HEK293 (cell line): ENCODE results near the gene C2orf78.

ENCODE experiments used
- PATZ1 ChIP-seq: fragments of 450-650 bp; formaldehyde crosslinking; IDR thresholded peaks from 2 replicates; pipeline ENCODE4 v1.5.1; 2016; ENCODE audit warnings: missing biosample characterization, missing genetic modification characterization
- ZBTB8A ChIP-seq: fragments of 450-650 bp; formaldehyde crosslinking; IDR thresholded peaks from 2 replicates; pipeline ENCODE4 v1.5.1; 2016; ENCODE audit warnings: missing biosample characterization, missing genetic modification characterization
- ZNF239 ChIP-seq: fragments of 450-650 bp; formaldehyde crosslinking; IDR thresholded peaks from 2 replicates; pipeline ENCODE4 v1.5.1; 2016; ENCODE audit warnings: missing biosample characterization, missing genetic modification characterization
- ZNF37A ChIP-seq: fragments of 450-650 bp; IDR thresholded peaks from 2 replicates; pipeline ENCODE4 v1.5.1; 2018; ENCODE audit warnings: missing biosample characterization, missing genetic modification characterization
- ZNF548 ChIP-seq: fragments of 450-650 bp; formaldehyde crosslinking; IDR thresholded peaks from 2 replicates; pipeline ENCODE4 v1.5.1; 2016; ENCODE audit warnings: missing biosample characterization, missing genetic modification characterization
- ZNF776 ChIP-seq: fragments of 450-650 bp; formaldehyde crosslinking; IDR thresholded peaks from 2 replicates; pipeline ENCODE4 v1.5.0; 2017; ENCODE audit warnings: missing biosample characterization, missing genetic modification characterization, borderline replicate concordance
- ZNF777 ChIP-seq: fragments of 450-650 bp; formaldehyde crosslinking; IDR thresholded peaks from 2 replicates; pipeline ENCODE4 v1.5.1; 2017; ENCODE audit warnings: missing biosample characterization, missing genetic modification characterization, borderline replicate concordance
- ZSCAN16 ChIP-seq: fragments of 450-650 bp; formaldehyde crosslinking; IDR thresholded peaks from 2 replicates; pipeline ENCODE4 v1.5.1; 2016; ENCODE audit warnings: missing biosample characterization, missing genetic modification characterization
- TF ChIP-seq, protein P1 (sequence below): fragments of 450-650 bp; IDR thresholded peaks from 2 replicates; pipeline ENCODE4 v1.5.1; 2018; ENCODE audit warnings: missing biosample characterization, mild to moderate bottlenecking, missing genetic modification characterization
- TF ChIP-seq, protein P2 (sequence below): IDR thresholded peaks from 2 replicates; pipeline ENCODE4 v1.6.1; 2011; ENCODE audit warnings: mild to moderate bottlenecking, low read depth, low read length, borderline replicate concordance
- TF ChIP-seq, protein P3 (sequence below): fragments of 450-650 bp; formaldehyde crosslinking; IDR thresholded peaks from 2 replicates; pipeline ENCODE4 v1.5.1; 2016; ENCODE audit warnings: missing biosample characterization, missing genetic modification characterization

DNA sequence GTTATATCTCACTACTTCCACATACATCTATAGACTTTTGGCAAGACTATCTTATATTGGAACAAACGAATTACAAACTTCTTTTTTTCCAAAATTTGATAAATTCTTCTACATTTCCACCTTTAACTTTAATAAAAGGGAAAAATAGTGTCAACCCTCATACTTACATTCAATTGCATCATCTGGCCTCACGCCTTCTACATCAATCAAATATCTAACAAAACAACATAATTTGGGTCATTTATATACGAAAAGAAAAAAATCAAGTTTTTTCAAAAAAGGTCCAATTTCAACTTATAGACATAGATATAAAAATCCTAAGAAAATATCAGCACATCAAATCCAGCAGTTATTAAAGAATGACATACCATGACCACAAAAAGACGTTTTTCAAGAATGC is 17.0 kb upstream of the C2orf78 start:
- TF ChIP-seq ZNF239 (tag by site-specific recombination) = no peak
- TF ChIP-seq ZNF777 (tag by site-specific recombination) = no peak
- no peak for TF ChIP-seq ZNF776
- TF ChIP-seq, protein P1, sequence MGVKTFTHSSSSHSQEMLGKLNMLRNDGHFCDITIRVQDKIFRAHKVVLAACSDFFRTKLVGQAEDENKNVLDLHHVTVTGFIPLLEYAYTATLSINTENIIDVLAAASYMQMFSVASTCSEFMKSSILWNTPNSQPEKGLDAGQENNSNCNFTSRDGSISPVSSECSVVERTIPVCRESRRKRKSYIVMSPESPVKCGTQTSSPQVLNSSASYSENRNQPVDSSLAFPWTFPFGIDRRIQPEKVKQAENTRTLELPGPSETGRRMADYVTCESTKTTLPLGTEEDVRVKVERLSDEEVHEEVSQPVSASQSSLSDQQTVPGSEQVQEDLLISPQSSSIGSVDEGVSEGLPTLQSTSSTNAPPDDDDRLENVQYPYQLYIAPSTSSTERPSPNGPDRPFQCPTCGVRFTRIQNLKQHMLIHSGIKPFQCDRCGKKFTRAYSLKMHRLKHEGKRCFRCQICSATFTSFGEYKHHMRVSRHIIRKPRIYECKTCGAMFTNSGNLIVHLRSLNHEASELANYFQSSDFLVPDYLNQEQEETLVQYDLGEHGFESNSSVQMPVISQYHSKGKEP = no peak
- no peak for TF ChIP-seq ZNF548 (tag by site-specific recombination)
- TF ChIP-seq, protein P2, sequence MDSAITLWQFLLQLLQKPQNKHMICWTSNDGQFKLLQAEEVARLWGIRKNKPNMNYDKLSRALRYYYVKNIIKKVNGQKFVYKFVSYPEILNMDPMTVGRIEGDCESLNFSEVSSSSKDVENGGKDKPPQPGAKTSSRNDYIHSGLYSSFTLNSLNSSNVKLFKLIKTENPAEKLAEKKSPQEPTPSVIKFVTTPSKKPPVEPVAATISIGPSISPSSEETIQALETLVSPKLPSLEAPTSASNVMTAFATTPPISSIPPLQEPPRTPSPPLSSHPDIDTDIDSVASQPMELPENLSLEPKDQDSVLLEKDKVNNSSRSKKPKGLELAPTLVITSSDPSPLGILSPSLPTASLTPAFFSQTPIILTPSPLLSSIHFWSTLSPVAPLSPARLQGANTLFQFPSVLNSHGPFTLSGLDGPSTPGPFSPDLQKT = no peak
- TF ChIP-seq ZSCAN16 = no peak
- TF ChIP-seq ZBTB8A (tag by site-specific recombination) = no peak
- TF ChIP-seq PATZ1 (tag by site-specific recombination) = no peak
- TF ChIP-seq, protein P3, sequence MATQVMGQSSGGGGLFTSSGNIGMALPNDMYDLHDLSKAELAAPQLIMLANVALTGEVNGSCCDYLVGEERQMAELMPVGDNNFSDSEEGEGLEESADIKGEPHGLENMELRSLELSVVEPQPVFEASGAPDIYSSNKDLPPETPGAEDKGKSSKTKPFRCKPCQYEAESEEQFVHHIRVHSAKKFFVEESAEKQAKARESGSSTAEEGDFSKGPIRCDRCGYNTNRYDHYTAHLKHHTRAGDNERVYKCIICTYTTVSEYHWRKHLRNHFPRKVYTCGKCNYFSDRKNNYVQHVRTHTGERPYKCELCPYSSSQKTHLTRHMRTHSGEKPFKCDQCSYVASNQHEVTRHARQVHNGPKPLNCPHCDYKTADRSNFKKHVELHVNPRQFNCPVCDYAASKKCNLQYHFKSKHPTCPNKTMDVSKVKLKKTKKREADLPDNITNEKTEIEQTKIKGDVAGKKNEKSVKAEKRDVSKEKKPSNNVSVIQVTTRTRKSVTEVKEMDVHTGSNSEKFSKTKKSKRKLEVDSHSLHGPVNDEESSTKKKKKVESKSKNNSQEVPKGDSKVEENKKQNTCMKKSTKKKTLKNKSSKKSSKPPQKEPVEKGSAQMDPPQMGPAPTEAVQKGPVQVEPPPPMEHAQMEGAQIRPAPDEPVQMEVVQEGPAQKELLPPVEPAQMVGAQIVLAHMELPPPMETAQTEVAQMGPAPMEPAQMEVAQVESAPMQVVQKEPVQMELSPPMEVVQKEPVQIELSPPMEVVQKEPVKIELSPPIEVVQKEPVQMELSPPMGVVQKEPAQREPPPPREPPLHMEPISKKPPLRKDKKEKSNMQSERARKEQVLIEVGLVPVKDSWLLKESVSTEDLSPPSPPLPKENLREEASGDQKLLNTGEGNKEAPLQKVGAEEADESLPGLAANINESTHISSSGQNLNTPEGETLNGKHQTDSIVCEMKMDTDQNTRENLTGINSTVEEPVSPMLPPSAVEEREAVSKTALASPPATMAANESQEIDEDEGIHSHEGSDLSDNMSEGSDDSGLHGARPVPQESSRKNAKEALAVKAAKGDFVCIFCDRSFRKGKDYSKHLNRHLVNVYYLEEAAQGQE (tag by site-specific recombination) = no peak
- TF ChIP-seq ZNF37A (tag by site-specific recombination) = no peak
